Keratinocyte (primary cell): ENCODE measurements around the gene CCNK. TPM values are rescaled to one million over a fixed set of nuclear protein-coding genes. Genes with fewer than 3 reads are reported as not detected.

Experiments used
- DNase-seq: peaks from one replicate; pipeline ENCODE4 v3.0.0-alpha.2; 2011; ENCODE audit warnings: low read depth, missing footprints, low spot score
- FAIRE-seq: peaks from 2 replicates; lab custom pipeline; 2011; peaks lifted over from hg19 to GRCh38; lab: Jason Lieb, UNC
- H2AFZ ChIP-seq: 2 replicates; pipeline ENCODE4 v1.6.0; 2012; ENCODE audit warnings: low read length, control low read depth, inconsistent platforms; ENCODE audit not compliant: control insufficient read depth
- H3K27ac ChIP-seq: 2 replicates; pipeline ENCODE4 v1.5.1; 2011; ENCODE audit warnings: low read length; ENCODE audit not compliant: control insufficient read depth, insufficient read depth
- H3K27me3 ChIP-seq: 3 replicates; pipeline ENCODE4 v1.6.0; 2011; ENCODE audit warnings: low read length; ENCODE audit not compliant: control insufficient read depth, insufficient read depth; ENCODE audit errors: extremely low read depth
- H3K36me3 ChIP-seq, 2 experiments: 2 replicates in 1 of 2; 3 replicates in 1 of 2; pipeline ENCODE4 v1.5.1; 2011; ENCODE audit warnings: low read length in 2 of 2, mild to moderate bottlenecking in 1 of 2; ENCODE audit not compliant: control insufficient read depth in 2 of 2, insufficient read depth in 2 of 2; ENCODE audit errors: extremely low read depth in 1 of 2
- H3K4me1 ChIP-seq: 3 replicates; pipeline ENCODE4 v1.5.1; 2011; ENCODE audit warnings: low read length; ENCODE audit not compliant: control insufficient read depth, insufficient read depth; ENCODE audit errors: extremely low read depth
- H3K4me2 ChIP-seq: 3 replicates; pipeline ENCODE4 v1.6.0; 2011; ENCODE audit warnings: low read depth, low read length; ENCODE audit not compliant: control insufficient read depth, insufficient read depth; ENCODE audit errors: extremely low read depth
- H3K4me3 ChIP-seq, 3 experiments: fragments of 200-600 bp in 1 of 3; sonication (generic) in 1 of 3; 2 replicates in 2 of 3; 3 replicates in 1 of 3; pipeline ENCODE4 v1.5.1; 2011 to 2016; ENCODE audit warnings: low read length in 3 of 3, mild to moderate bottlenecking in 3 of 3, control low read depth in 2 of 3, inconsistent platforms in 1 of 3, low read depth in 1 of 3, mixed read lengths in 1 of 3, mixed run types in 1 of 3, moderate library complexity in 1 of 3; ENCODE audit not compliant: control insufficient read depth in 2 of 3, insufficient read depth in 2 of 3; ENCODE audit errors: extremely low read depth in 1 of 3
- H3K79me2 ChIP-seq: 2 replicates; pipeline ENCODE4 v1.6.0; 2012; ENCODE audit warnings: low read length; ENCODE audit not compliant: control insufficient read depth, insufficient read depth
- H3K9ac ChIP-seq: 3 replicates; pipeline ENCODE4 v1.6.0; 2011; ENCODE audit warnings: low read length; ENCODE audit not compliant: control insufficient read depth, insufficient read depth; ENCODE audit errors: extremely low read depth
- H3K9me1 ChIP-seq: 3 replicates; pipeline ENCODE4 v1.6.0; 2011; ENCODE audit warnings: low read length; ENCODE audit not compliant: control insufficient read depth, insufficient read depth; ENCODE audit errors: extremely low read depth
- H3K9me3 ChIP-seq: 2 replicates; pipeline ENCODE4 v1.5.1; 2012; ENCODE audit warnings: low read depth, low read length; ENCODE audit not compliant: control insufficient read depth
- H4K20me1 ChIP-seq: 3 replicates; pipeline ENCODE4 v1.6.0; 2011; ENCODE audit warnings: low read length; ENCODE audit not compliant: control insufficient read depth, insufficient read depth; ENCODE audit errors: extremely low read depth
- CTCF ChIP-seq, 3 experiments: IDR thresholded peaks in 1 of 3; conservative IDR thresholded peaks in 1 of 3; optimal IDR thresholded peaks in 1 of 3; 2 replicates in 2 of 3; 3 replicates in 1 of 3; pipeline versions ENCODE3 to v1.5.1; 2011; ENCODE audit warnings: low read length in 3 of 3, mild to moderate bottlenecking in 3 of 3, moderate library complexity in 2 of 3, control low read depth in 1 of 3, inconsistent platforms in 1 of 3; ENCODE audit not compliant: insufficient read depth in 2 of 3; ENCODE audit errors: extremely low read depth in 1 of 3
- EZH2 ChIP-seq: IDR thresholded peaks from one replicate; pipeline ENCODE4 v1.6.1; 2012; ENCODE audit warnings: inconsistent platforms, mild to moderate bottlenecking, low read length, moderate library complexity
- dilution Hi-C: fragments of 300-500 bp; cut with MboI; formaldehyde crosslinking; loops from one replicate; pipeline ENCODE4 v1.7.0; 2020; ENCODE audit warnings: low sequenced_read_pairs; ENCODE audit not compliant: extremely low pct_ligation_motif_present
- polyA plus RNA-seq, 5 experiments: library from polyadenylated mRNA; depleted of rRNA in 3 of 5; stranded (reverse) in 3 of 5; stranded (forward) in 1 of 5; unstranded in 1 of 5; fragments of >200 nt; gene quantifications; 1 replicate in 1 of 5; 2 replicates in 3 of 5; 3 replicates in 1 of 5; pipeline versions ENCODE4 v1.2.1 to v1.2.3, GENCODE V29; 2011 to 2012; ENCODE audit warnings: missing spikeins in 2 of 5, low read depth in 1 of 5, low replicate concordance in 1 of 5

Gene CCNK
- polyA plus RNA-seq, 1 donor (not counting 4 experiments of a cell fraction or from before 2014, with no cell fraction given): 12.8 TPM

- Histone ChIP-seq H3K27me3 (no peaks in the 10 kb centered on the region), H3K9ac (no peak overlapping the region), H3K4me1 (peaks cover 14% of the 10 kb centered on the region), H3K4me2 (no peak overlapping the region), H4K20me1 (peaks cover 10% of the 10 kb centered on the region), H3K79me2 (peaks cover 61% of the 10 kb centered on the region), H3K9me1 (peaks cover 8% of the 10 kb centered on the region), H3K9me3 (no peaks in the 10 kb centered on the region), H3K4me3 (no peak overlapping the region), H3K27ac (no peak overlapping the region), H3K36me3 (peaks cover 0 to 9% of the 10 kb centered on the region in 2 experiments), H2AFZ (no peak overlapping the region)
- no peak for TF ChIP-seq CTCF (optimal IDR thresholded peaks at IDR 0.05 in 1 of 3, IDR thresholded peaks at IDR 0.05 in 1 of 3, conservative IDR thresholded peaks at IDR 0.05 in 1 of 3; ENCODE audit: extremely low read depth in 1 of 3, insufficient read depth in 2 of 3, low read length in 3 of 3)
- TF ChIP-seq EZH2: no peak
- FAIRE-seq: no peak
- dilution Hi-C loops: no loop called here
- no peak for DNase-seq
Observed at GRCh38 chr14:99535448-99535847, 54.2 kb downstream of the CCNK start.

GRCh38 chr14:99535908-99536778 lies 54.9 kb downstream of the CCNK start:
- Histone ChIP-seq H2AFZ (no peak overlapping the region), H3K36me3 (peaks cover 0 to 9% of the 10 kb centered on the region in 2 experiments), H3K27ac (no peak overlapping the region), H3K27me3 (no peaks in the 10 kb centered on the region), H3K9me3 (no peaks in the 10 kb centered on the region), H3K9me1 (peaks cover 8% of the 10 kb centered on the region), H4K20me1 (peaks cover 12% of the 10 kb centered on the region), H3K79me2 (peaks cover 65% of the 10 kb centered on the region), H3K9ac (no peak overlapping the region), H3K4me2 (no peak overlapping the region), H3K4me1 (peaks cover 14% of the 10 kb centered on the region), H3K4me3 (no peak overlapping the region)
- DNase-seq (no peak), FAIRE-seq (no peak)
- TF ChIP-seq EZH2 (no peak), CTCF (optimal IDR thresholded peaks at IDR 0.05 in 1 of 3, IDR thresholded peaks at IDR 0.05 in 1 of 3, conservative IDR thresholded peaks at IDR 0.05 in 1 of 3; ENCODE audit: extremely low read depth in 1 of 3, insufficient read depth in 2 of 3, low read length in 3 of 3) (no peak)
- dilution Hi-C loops: no loop called here
